ENCODE results near the gene RETREG3. TPM values are rescaled to one million over a fixed set of nuclear protein-coding genes. Genes with fewer than 3 reads are reported as not detected.

Gene RETREG3
- total RNA-seq, 2 donors from 2014 or later = 51.5 to 55.4 TPM

GRCh38 chr17:42537826-42538451 is 71.2 kb downstream of the RETREG3 start:
- 94% methylated on average over 5 of the region's 5 CpGs; no CpG with 5 or more reads in 1 of the 2 experiments for WGBS, 2 experiments (ENCODE audit: insufficient coverage in 1 of 2, insufficient read length in 1 of 2)
- Histone ChIP-seq H3K4me3 (ENCODE audit: low read length) (no peak overlapping the region), H3K4me1 (ENCODE audit: control insufficient read depth, insufficient read depth, low read length) (peaks cover 6% of the 10 kb centered on the region), H3K27ac (ENCODE audit: low read depth, low read length) (no peak overlapping the region), H3K36me3 (ENCODE audit: control insufficient read depth, insufficient read depth, low read length) (peaks cover 10% of the 10 kb centered on the region), H3K9me3 (ENCODE audit: control insufficient read depth, low read length) (no peaks in the 10 kb centered on the region), H3K9ac (ENCODE audit: extremely low read depth, low read length, poor library complexity, severe bottlenecking) (no peak overlapping the region), H3K27me3 (ENCODE audit: control insufficient read depth, insufficient read depth, low read length, poor library complexity, severe bottlenecking) (no peaks in the 10 kb centered on the region)
- Mint-ChIP-seq H3K27ac (no peak overlapping the region), H3K4me1 (peaks cover 11% of the 10 kb centered on the region), H3K27me3 (ENCODE audit: insufficient read depth) (no peaks in the 10 kb centered on the region), H3K9me3 (no peaks in the 10 kb centered on the region), H3K36me3 (ENCODE audit: low read depth) (peaks cover 23% of the 10 kb centered on the region), H3K4me3 (peak overlapping the region; percentile 73)
- TF ChIP-seq CTCF (conservative IDR thresholded peaks at IDR 0.05) = no peak
- DNase-seq = no peak

DNA sequence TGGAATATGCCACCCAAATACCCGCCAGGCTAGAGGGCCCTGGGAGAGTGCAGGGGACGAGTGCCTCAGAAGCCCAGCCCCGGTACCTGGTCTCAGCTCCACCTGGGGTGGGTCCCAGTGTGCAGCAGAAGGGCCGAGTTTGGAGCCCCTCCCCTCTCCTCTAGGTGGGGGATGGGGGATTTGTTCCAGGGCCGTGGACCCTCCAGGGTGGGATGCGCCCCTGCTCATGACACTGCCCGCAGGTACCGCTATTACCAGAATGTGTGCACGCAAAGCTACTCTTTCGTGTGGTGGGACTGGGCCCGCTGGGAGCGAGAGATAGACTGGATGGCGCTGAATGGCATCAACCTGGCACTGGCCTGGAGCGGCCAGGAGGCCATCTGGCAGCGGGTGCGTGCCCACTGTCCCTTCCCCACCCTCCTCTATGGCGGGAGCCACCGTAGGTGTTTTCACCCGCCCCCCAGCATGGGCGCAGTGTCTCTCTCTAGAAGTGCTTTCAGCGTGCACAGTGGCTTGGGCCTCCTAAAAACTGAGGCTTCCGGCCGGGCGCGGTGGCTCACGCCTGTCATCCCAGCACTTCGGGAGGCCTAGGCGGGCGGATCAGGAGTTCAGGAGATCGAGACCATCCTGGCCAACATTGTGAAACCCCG is 71.9 kb downstream of the RETREG3 start:
- no peak for TF ChIP-seq CTCF (conservative IDR thresholded peaks at IDR 0.05)
- Mint-ChIP-seq H3K27me3 (ENCODE audit: insufficient read depth) (no peaks in the 10 kb centered on the region), H3K36me3 (ENCODE audit: low read depth) (peaks cover 23% of the 10 kb centered on the region), H3K27ac (no peak overlapping the region), H3K4me1 (peaks cover 11% of the 10 kb centered on the region), H3K9me3 (no peaks in the 10 kb centered on the region), H3K4me3 (peak overlapping the region; percentile 73)
- H3K27me3 ChIP-seq (ENCODE audit: control insufficient read depth, insufficient read depth, low read length, poor library complexity, severe bottlenecking) = no peaks in the 10 kb centered on the region
- no peak overlapping the region for H3K27ac ChIP-seq (ENCODE audit: low read depth, low read length)
- H3K36me3 ChIP-seq (ENCODE audit: control insufficient read depth, insufficient read depth, low read length) = peaks cover 10% of the 10 kb centered on the region
- peaks cover 6% of the 10 kb centered on the region for H3K4me1 ChIP-seq (ENCODE audit: control insufficient read depth, insufficient read depth, low read length)
- WGBS, 2 experiments (ENCODE audit: insufficient coverage in 1 of 2, insufficient read length in 1 of 2) = 92 to 95% methylated on average over 21 to 31 of the region's 31 CpGs
- no peaks in the 10 kb centered on the region for H3K9me3 ChIP-seq (ENCODE audit: control insufficient read depth, low read length)
- peak overlapping the region; percentile 93 for H3K4me3 ChIP-seq (ENCODE audit: low read length)
- no peak for DNase-seq
- H3K9ac ChIP-seq (ENCODE audit: extremely low read depth, low read length, poor library complexity, severe bottlenecking) = no peak overlapping the region

DNA sequence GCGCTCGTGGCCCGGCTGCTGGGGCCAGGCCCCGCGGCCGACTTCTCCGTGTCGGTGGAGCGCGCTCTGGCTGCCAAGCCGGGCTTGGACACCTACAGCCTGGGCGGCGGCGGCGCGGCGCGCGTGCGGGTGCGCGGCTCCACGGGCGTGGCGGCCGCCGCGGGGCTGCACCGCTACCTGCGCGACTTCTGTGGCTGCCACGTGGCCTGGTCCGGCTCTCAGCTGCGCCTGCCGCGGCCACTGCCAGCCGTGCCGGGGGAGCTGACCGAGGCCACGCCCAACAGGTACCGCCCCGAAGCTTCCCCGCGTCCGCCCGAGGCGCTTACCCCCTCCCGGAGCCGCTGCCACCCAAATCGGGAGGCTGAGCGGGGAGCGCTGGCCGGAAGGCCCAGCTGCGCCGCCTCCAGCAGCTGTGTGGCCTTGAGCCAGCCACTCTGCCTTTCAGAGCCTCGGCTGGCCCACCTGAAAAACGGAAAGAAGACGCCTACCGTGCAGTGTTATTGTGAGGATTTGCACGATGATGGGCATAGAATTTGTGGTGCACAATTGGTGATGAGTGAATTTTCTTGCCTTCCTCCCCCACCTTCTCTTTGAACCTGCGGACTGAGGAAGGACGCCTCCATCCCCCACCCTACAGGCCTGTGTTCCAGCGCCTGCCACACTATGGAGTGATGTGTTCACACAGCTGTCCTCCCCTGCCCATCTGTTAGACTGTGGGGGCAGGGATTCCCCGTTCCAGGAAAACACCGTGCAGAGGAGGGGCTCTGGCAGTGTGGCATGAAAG is 72.6 kb downstream of the RETREG3 start:
- H3K36me3 ChIP-seq (ENCODE audit: control insufficient read depth, insufficient read depth, low read length) = peaks cover 10% of the 10 kb centered on the region
- H3K9me3 ChIP-seq (ENCODE audit: control insufficient read depth, low read length) = no peaks in the 10 kb centered on the region
- peaks cover 6% of the 10 kb centered on the region for H3K4me1 ChIP-seq (ENCODE audit: control insufficient read depth, insufficient read depth, low read length)
- peaks cover 11% of the 10 kb centered on the region for H3K4me1 Mint-ChIP-seq
- peaks cover 21% of the 10 kb centered on the region for H3K36me3 Mint-ChIP-seq (ENCODE audit: low read depth)
- H3K4me3 Mint-ChIP-seq = peak overlapping the region; percentile 73
- DNase-seq = peak; percentile 93
- H3K9ac ChIP-seq (ENCODE audit: extremely low read depth, low read length, poor library complexity, severe bottlenecking) = peak overlapping the region; percentile 62
- 2 to 3% methylated on average over 13 to 63 of the region's 65 CpGs for WGBS, 2 experiments (ENCODE audit: insufficient coverage in 1 of 2, insufficient read length in 1 of 2)
- H3K4me3 ChIP-seq (ENCODE audit: low read length) = peak overlapping the region; percentile 93
- H3K27me3 ChIP-seq (ENCODE audit: control insufficient read depth, insufficient read depth, low read length, poor library complexity, severe bottlenecking) = no peaks in the 10 kb centered on the region
- no peak for TF ChIP-seq CTCF (conservative IDR thresholded peaks at IDR 0.05)
- no peaks in the 10 kb centered on the region for H3K27me3 Mint-ChIP-seq (ENCODE audit: insufficient read depth)
- no peak overlapping the region for H3K27ac ChIP-seq (ENCODE audit: low read depth, low read length)
- H3K27ac Mint-ChIP-seq = peak overlapping the region; percentile 58
- H3K9me3 Mint-ChIP-seq = no peaks in the 10 kb centered on the region
